ENCODE measurements around the gene LAMB4.

Gene LAMB4

DNA sequence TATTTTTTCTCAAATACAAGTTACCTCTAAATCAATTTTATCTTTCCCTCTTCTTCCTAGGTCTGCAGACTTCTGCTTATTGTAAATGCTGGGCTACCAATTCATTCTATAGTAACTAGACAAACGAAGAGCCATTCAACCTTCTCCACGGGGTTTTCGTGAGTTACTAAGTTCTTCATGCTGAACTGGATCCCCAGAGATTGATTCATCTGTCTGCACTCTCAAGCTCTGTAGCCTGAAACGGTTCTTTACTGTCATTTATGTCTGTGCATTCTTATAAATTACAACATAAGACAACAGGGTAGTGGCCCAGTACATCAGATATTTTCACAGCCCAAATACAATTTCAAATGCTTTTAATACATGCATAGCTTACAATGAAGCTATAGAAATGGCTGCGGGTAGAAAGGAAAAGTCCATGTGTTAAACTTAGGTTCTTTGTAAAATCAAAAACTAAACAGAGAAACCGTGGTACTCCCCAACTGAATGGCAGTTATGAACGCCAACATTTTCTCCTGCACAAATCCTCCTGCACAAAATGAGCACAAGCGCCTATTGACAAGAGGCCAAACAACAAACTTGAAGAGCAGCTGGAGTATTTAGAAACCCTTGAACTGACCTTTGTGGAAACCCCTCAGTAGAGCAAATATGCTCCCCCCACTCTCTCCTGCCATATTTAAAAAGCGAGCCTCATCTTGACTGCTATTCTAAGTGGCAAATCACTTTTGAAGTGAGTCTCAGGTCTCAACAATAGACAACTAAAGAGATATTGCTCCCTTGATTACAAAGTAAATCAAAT, 147.9 kb downstream of the LAMB4 start:
- no peak for DNase-seq

DNA sequence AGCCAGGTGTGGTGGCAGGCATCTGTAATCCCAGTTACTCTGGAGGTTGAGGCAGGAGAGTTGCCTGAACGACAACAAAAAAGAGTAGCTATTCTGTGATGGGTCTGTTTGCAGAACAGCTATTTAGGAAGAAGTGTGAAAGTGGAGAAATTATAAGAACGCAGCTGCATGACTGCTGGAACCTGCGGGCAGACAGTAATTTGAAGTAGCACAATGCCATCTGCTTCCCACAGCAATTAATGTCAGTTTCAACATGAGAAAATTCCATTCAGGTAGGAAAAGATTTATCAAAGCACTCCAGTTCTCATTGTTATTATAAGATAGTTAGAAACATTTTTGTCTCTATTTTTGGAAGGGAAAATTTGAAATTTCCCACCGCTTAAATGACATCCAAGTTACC, 148.7 kb downstream of the LAMB4 start:
- DNase-seq: no peak

DNA sequence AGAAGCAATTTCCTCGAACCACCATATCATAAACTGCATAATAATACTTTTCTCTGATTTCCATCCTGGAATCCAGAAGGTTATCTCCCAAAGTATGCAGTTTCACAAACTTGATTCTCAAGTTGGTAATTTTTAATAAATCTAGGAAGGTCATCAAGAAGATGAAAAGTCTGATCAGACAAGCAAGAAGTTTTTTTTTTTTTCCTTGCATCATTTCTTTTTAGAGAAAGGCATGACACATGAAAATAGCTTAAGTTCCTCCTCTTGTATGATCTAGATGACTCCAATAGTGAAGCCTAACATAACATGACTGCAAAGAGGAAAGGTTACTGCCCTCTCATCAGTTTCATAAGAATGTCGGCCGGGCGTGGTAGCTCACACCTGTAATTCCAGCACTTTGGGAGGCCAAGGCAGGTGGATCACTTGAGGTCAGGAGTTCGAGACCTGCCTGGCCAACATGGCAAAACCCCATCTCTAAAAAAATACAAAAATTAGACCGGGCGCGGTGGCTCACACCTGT, 149.4 kb downstream of the LAMB4 start:
- no peak for DNase-seq

DNA sequence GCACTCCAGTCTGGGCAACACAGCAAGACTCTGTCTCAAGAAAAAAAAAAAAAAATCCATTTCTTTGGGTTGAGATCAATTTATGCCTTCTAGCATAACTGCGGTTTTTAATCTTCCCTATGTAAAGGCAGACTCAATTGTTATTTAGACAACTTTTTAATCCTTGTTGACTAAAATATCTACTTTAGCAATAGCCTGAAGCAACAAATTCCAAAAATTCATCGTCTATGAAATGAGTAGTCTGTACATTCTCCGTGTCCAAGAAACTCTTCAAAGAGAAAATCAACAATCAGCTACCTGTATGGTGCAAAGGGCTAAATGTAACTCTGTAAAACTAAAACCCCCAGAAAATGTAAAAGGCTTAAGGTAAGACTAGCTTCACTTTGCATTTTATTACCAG, 150.0 kb downstream of the LAMB4 start:
- DNase-seq: no peak

DNA sequence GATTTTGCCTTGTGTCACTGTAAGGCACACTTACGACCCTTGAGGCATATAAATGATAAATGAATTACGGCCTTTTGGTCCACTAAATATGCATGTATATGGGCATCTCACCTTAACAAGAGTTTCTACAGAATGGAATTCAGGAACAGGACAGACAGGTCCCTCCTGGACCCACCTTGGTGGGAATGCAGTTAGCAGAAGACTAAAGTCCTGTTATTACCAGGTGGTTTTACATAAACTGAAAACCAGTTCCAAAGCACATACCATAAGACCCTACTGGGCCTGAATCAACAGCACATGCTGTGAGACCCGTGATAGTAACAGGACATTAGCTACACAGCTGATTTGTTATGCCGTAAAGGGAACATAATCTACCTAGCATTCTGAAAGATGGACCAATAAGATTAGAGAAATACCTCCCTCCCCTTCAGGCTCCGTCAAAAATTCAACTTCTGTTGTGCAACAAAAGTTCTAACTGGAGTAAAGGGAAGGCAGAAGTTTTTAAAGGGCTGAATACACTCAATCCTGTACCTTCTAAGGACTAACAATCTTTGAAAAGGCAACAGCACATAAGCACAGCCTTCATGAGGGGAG, 151.2 kb downstream of the LAMB4 start:
- no peak for DNase-seq

DNA sequence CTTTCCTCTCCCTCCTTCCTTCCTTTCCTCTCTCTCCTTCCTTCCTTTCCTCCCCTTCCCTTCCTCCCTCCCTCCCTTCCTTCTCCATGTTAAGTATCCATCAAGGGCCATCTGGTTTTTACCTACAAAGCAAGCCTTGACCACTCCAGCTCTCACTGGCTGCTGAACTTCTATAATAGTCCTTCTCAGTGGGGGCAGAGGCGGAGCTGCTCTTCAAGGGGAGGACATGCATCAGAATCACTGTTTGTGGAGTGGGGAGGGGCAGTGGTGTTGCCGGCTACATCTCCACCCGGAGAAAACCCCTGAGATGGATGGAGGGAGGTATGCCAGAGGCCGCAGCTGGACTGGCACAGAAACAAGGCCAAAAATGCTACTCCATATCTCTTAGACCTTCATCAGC, 153.1 kb downstream of the LAMB4 start:
- DNase-seq: no peak

DNA sequence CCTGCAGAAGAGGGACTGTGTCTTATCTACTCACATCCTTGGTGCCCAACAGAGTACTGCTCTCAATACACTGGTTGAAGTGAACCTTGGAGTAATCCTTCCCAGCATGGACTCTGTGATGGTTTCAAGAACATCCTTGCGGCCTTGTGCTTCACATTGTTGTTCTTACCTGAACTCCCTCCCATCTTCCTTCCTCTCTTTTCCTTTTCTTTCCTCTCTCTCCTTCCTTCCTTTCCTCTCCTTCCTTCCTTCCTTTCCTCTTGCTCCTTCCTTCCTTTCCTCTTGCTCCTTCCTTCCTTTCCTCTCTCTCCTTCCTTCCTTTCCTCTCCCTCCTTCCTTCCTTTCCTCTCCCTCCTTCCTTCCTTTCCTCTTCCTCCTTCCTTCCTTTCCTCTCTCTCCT, 153.5 kb downstream of the LAMB4 start:
- no peak for DNase-seq

DNA sequence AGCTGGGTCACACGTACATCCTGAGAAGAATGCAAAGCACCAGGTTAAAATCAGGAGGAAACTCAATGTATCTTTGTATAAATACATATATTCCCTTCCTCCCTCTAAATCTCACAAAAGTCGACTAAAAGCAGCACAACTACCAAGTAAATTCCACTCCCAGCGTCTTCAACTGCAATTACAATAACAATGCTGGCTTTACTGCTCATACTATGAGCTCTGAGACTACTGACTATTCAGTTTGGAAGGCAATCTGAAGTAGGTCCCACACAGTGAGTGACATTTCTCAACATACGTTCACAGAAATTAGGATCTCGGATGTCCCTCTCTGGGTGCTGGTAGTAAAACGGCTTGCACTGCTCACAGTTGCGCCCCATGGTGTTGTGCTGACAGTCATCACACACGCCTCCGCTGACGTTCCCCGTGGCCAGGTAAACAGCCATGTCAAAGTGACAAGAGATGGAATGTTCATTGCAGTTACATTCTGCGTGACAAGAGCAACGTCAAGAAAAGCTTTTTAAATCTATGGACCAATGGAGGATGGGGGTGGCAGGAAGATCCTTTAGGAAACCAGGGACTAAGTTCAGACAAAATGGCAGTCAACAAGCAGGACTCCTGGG, 154.7 kb downstream of the LAMB4 start:
- no peak for DNase-seq

DNA sequence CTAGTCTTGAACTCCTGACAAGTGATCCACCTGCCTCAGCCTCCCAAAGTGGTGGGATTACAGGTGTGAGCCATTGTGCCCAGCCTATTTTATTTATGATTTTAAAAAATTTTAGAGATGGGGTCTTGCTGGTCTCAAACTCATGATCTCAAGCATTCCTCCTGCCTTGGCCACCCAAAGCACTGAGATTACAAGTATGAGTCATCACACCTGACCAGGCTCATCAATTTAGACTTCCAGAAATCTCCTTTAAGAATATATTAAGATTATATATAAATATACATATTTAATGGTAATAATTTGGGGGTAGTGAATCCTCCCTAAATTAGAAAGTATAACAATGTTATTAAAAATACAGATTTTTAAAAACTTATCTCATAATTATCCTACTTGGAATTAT, 156.3 kb downstream of the LAMB4 start:
- no peak for DNase-seq
